HuH-7.5 (cell line): ENCODE data around the gene LSM10.

Experiments
- DNase-seq: peaks from one replicate; pipeline ENCODE4 v3.0.0; 2011; ENCODE audit warnings: low spot score

Gene LSM10

GRCh38 chr1:36383240-36383639 is 14.5 kb downstream of the LSM10 start:
- DNase-seq: no peak

DNA sequence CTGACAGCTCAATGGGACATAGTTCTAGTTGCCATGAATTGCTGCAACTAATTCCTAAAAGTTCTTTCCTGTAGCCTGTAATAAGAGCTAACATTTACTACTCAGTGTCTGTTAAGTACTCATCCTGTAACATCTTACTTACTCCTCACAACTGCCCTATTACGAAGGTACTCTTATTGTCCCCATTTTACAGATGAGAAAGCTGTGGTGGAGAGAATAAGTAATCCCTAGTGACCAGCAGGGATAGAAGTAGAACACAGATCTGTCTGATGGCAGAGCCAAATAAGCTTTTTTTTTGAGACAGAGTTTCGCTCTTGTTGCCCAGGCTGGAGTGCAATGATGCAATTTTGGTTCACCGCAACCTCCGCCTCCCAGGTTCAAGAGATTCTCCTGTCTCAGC is 15.0 kb downstream of the LSM10 start:
- no peak for DNase-seq

DNA sequence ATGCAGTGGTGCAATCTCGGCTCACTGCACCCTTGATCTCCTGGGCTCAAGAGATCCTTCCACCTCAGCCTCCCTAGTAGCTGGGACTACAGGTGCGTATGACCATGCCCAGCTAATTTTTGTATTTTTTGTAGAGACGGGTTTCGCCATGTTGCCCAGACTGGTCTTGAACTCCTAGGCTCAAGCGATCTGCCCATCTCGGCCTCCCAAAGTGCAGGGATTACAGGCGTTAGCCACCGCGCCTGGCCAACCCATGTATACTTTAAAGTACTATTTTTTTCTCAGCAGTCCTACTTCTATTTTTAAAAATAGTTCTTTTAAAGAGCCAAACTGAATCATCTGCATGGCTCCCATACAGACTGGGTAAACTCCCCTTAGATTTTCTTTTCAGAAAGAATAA is 15.5 kb downstream of the LSM10 start:
- DNase-seq: no peak

GRCh38 chr1:36381405-36381804 is 16.3 kb downstream of the LSM10 start:
- DNase-seq: no peak

- no peak for DNase-seq
Measured at GRCh38 chr1:36380782-36381181, 16.9 kb downstream of the LSM10 start.

DNA sequence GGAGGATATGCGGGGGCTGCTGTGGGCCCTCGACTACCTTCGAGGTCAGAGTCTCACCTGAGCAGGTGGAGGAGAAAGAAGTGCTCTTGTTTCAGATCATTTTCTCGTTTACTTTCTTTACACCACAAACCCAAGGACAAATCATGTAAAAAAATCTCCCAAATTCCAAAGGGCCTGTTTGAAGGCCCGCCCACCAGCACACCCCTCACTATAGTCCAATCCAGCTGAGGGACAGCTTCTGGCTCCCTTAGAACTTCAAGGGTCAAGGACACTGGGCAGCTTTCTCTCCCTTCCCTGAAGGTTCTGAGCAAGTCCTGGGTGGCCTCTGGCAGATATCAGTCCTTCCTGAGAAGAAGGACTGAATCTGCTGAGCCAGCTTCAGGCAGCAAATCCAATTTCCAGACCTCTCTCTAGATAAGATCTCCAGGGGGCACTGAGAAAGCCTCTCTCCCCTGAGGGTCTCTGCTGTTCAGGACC is 17.5 kb downstream of the LSM10 start:
- no peak for DNase-seq

DNA sequence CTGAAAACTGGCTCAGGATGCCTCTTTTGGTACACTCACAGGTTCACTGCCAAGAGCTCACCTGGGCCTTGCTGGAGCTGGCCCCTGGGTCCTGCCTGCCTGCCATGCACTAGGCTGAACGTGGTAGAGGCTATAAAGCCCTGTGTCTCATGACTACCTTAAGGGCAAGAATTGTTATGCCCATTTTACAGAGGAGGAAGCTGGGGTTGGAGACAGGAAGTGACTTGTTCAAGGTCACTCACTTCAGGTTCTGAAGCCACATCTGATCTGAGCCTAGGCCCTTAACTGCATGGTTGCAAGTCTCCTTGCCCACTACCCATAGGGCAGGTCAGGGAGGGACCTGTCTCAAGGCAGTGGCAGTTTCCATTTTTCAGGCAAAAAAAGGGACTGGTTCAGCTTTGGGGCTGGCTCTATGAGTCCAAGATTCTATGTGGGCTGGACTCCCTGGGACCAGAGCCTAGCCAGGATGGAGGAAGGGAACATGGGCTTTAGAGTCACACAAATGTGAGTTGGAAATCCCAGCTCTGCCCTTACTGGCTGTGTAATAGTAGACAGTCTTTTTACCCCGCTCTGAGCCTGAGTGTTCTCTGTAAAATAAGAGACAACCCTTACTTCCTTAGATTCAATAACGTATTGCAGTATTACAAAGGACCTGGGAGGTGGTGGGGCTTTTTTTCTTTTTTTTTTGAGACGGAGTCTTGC is 19.8 kb downstream of the LSM10 start:
- DNase-seq: no peak

DNA sequence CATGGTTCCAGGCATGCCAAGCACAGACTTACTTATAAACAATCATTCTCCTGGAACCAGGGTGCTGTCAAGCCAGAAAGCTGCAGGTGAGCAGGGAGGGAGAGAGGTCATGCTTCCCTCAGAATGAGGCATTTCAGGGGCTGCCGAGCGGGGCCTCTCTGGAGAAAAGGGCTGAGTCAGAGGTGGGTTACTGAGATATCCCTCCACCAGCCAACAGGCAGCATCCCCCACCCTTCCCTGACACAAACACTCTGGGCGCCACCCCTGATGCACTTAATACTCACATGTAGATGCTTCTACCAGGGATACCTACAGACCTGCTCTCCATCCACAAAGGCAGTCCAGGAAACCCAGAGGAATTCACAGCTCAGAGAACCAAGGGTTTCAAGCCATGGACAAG is 25.1 kb downstream of the LSM10 start:
- DNase-seq: no peak

DNA sequence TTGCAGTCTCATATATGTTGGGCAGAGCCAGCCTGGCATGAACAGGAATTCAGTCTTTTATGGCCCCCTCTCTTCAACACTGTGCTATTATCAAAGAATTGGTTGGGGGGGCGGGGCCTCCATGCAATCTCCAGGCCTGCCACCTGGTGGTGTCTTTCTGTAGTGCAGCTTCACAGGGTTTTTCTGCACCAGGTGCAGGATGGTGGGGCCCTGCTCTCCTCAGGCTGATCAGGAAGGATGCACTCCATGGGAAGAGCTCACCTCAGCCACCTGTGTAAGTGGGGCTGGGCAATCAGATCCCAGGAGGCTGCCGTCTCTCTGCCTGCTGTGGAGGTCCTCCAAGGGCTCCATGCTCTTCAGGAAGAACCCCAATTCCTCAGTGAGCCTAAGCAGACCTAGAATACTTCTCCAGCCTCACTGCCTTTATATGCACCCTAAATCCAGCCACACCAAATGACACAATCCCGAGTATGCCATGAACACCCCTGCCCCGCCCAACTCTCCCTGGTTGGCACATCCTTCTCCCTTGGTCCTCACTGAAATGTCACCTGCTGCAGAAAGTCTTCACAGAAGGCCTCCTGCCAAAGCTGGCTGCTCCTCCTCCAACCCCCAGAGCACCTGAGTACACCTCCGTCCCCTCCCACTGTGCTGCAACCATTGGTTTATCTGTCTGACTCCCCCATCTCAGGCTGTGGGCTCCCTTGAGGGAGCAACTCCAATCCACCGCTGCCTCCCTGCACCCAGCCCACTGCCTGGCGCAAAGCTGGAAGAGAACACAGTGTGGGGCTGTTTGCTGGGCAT is 28.4 kb downstream of the LSM10 start:
- peak; percentile 91 for DNase-seq

DNA sequence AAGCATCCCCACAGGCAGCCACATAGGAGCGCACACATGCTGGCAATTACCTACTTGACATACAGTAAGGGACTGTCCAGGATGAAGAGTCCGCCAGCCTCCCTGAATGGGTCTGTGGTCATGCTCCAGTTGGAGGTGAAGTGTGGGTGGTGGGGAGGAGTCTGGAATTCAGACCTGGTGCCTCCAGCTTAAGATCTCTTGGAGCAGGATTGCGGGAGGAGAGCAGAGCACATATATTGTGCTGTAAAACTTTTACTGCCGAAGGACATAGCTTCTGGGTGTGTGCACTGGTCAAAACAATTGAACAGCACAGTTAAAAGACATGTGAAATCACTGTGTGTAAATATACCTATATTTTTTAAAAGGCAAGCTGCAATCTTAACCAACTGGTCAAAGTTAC is 29.9 kb downstream of the LSM10 start:
- no peak for DNase-seq

GRCh38 chr1:36367066-36367465 is 30.6 kb downstream of the LSM10 start:
- no peak for DNase-seq

GRCh38 chr1:36366091-36366661 is 31.5 kb downstream of the LSM10 start:
- no peak for DNase-seq

DNA sequence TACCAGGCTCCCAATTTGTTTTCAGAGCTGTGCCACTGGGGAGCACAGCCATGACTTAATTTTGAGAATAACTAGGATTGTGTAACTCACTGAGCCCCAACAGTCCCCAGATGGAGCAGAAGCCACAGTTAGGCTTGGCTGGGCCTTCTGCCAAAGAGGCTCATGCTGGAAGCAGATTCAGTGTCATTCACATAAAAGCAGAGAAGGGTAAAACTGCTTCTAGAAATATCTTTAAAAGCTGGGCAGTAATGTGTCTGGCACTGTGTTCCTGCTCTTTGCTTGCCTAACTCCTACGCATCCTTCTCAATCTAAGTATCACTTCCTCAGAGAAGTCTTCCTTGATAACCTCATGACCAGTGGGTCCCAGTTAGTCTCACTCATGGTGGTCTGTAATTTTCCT is 32.3 kb downstream of the LSM10 start:
- DNase-seq: no peak

DNA sequence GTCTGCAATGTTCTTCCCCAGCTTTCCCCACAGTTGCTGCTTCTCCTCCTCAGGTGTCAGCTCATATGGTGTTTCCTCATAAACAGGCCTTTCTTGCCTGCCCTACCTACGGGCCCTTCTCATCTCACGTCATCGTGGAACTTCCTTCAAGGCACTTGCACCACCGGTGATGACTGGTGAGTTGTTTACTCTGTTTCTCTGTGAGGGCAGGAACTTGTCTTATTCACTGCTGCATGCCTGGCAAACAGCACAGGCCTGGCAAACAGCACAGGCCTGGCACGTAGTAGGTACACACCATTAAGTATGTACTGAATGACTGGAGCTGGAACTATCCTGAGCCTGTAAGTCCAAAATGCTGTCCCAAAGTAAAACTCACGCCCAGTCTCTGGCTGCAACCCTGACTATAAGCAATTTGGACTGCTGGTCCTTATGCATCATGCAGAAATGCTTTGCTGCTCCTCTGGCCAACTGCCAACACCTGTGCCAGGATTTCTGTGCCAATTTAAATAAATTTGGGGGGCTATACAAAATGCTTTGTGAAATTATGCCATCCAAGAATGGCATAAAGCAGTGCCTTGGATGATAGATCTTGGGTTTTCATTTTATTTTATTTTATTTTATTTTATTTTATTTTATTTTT is 37.7 kb downstream of the LSM10 start:
- DNase-seq: no peak

DNA sequence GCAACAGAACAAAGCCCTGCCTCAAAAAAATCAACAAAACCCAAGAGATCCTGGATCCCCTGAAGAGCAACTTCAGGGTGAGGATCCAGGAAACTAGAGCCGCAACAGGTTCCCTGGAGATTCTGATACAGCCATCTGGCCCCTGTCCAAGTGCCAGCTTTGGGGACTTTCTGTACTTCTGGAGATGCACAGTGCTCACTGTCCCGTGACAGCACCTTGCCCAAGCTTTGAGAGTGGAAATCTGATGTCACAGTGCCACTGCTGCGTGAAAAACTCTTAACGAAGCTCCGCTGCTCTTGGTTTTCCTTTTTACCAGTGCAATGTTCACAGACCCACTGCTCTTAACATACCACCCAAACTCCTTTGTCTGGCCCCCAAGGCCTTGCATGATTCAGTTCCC is 38.3 kb downstream of the LSM10 start:
- DNase-seq: no peak

DNA sequence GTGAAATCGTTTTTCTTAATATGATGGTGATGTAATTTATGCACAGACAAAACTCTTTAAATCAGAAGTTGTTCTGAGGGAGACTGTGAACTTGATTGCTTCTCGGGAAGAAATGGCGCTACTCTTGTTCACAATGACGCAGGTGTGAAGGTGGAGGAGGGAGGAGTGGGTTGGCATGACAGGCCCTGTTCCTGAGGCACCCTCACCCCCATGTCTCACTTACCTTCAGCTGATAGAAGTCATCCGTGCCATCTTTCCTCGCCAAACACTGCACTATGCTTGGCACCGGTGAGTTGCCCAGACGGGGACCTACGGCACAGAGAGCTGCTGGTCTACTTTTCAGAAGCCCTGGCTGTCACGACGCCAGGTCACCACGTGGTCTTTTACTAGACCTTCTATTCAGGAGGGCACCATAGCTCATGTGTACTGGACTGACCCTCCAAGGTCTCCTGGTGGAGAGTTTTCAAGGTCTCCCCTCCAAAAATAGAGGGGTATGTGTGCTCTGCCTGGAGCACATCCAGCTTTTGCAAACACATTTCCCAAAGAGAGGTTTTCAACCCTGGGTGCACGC is 39.1 kb downstream of the LSM10 start:
- no peak for DNase-seq

GRCh38 chr1:36355811-36356210 is 41.9 kb downstream of the LSM10 start:
- no peak for DNase-seq

GRCh38 chr1:36354486-36354885 is 43.2 kb downstream of the LSM10 start:
- no peak for DNase-seq

DNA sequence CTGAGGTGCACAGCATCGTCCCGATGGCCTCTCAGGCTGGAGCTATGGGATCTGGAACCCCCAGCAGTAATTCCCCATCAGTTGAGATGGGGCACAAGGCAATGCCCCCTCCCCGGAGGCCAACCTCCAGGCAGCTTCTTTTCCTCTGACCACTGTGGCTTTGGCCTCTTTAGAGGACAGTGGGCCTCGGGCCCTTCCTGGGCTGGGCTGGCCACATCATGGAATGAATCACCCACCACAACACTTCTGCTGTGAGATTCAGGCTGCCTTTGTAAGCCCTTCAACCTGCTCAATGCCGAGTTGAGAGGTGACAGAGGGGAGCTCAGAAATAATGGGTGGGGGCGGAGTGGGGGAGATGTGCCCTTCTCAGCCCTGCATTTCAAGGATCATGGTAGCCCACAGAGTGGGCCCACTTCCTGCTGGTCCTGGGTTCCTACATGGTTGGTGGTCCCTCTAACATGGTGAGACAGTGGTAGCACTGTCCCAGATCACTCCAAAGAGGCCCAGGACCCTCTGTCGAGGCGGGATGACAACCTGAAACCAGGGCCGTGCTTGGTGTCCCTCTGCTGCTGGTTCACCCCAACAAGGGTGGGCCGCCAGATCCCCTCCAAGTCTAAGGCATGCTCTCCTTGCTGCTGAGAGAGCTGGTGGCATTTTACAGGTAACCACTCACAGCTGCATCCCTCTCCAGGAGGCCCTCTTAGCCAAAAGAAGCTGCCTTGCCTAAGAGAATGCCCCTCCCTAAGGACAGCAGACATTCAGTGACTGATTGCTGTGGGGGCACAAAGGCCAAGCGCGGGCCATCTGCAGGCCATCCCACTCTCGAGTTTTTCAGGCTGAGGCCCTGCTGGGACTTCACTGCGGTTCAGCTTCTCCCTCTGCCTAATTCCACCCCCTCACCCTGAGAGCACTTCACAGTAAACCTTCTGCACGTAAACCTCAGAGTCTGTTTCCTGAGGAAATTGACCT is 44.5 kb downstream of the LSM10 start:
- no peak for DNase-seq

GRCh38 chr1:36352125-36352909 is 45.4 kb downstream of the LSM10 start:
- DNase-seq: no peak
